Peyer's patch (tissue), 4 donors: ENCODE measurements around the gene PPP1R12B.
"Not testable (repeated sequence)": the region's sequence is repeated elsewhere in the genome, so short reads cannot be mapped to it uniquely, and the experiment has no call there.

Experiments
- POLR2A ChIP-seq, 2 donors: fragments of 450-650 bp; IDR thresholded peaks; one replicate each; pipeline ENCODE4 v1.5.1; 2017; ENCODE audit warnings: antibody characterized with exemption in 2 of 2, mild to moderate bottlenecking in 2 of 2, moderate library complexity in 2 of 2
- TF ChIP-seq, protein P1 (sequence below), 6 experiments: fragments of 450-650 bp in 4 of 6; fragments of 200-600 bp in 2 of 6; sonication (generic) in 1 of 6; IDR thresholded peaks; one replicate each; pipeline ENCODE4 v1.5.1; 2017 to 2019; ENCODE audit warnings: antibody characterized with exemption in 6 of 6, mild to moderate bottlenecking in 3 of 6, moderate library complexity in 1 of 6

DNA sequence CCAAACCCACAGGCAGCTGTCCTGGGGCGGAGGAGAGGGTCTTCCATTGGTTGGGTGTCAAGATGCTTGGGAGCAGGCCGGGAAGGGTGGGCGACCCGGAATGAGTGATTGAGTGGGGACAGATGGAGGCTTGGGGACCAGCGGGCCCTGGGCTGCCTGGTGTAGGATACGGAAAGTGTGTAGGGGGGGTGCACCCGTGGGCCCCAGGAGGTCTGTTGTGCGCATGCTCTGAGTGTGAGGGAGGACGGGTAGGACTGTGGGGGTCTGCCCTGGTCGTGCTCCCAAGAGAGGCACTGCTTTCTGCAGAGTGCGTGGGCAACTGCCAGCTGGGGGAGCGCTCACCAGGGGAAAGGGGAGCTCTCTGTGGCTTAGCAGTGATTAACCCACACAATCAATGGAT, 275.0 kb downstream of the PPP1R12B start:
- TF ChIP-seq, protein P1, sequence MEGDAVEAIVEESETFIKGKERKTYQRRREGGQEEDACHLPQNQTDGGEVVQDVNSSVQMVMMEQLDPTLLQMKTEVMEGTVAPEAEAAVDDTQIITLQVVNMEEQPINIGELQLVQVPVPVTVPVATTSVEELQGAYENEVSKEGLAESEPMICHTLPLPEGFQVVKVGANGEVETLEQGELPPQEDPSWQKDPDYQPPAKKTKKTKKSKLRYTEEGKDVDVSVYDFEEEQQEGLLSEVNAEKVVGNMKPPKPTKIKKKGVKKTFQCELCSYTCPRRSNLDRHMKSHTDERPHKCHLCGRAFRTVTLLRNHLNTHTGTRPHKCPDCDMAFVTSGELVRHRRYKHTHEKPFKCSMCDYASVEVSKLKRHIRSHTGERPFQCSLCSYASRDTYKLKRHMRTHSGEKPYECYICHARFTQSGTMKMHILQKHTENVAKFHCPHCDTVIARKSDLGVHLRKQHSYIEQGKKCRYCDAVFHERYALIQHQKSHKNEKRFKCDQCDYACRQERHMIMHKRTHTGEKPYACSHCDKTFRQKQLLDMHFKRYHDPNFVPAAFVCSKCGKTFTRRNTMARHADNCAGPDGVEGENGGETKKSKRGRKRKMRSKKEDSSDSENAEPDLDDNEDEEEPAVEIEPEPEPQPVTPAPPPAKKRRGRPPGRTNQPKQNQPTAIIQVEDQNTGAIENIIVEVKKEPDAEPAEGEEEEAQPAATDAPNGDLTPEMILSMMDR (IDR thresholded peaks at IDR 0.05) = not testable (repeated sequence)
- not testable (repeated sequence) for TF ChIP-seq POLR2A (IDR thresholded peaks at IDR 0.05)
